HEK293T (cell line): ENCODE results near the gene MPRIP.

Experiments used
- BHLHE40 ChIP-seq: fragments of 450-650 bp; IDR thresholded peaks from 2 replicates; pipeline ENCODE4 v1.6.1; 2016; ENCODE audit warnings: mild to moderate bottlenecking, moderate library complexity, borderline replicate concordance
- ELF4 ChIP-seq: fragments of 450-650 bp; IDR thresholded peaks from 2 replicates; pipeline ENCODE4 v1.6.1; 2017; ENCODE audit warnings: antibody characterized with exemption
- L3MBTL2 ChIP-seq: fragments of 450-650 bp; conservative IDR thresholded peaks from 2 replicates; pipeline ENCODE4 v1.6.1; 2016; ENCODE audit warnings: mild to moderate bottlenecking

GRCh38 chr17:17106756-17107155 lies 64.5 kb downstream of the MPRIP start:
- TF ChIP-seq BHLHE40 = no peak
- no peak for TF ChIP-seq L3MBTL2
- no peak for TF ChIP-seq ELF4
